HUDEP-2 (cell line): ENCODE results near the gene HTRA3.

ENCODE experiments used
- DNase-seq, 76 experiments: peaks; one replicate each; lab custom pipeline; 2025; ENCODE audit not compliant: unreplicated experiment in 76 of 76; lab: John Stamatoyannopoulos, UW

HTRA3 gene

DNA sequence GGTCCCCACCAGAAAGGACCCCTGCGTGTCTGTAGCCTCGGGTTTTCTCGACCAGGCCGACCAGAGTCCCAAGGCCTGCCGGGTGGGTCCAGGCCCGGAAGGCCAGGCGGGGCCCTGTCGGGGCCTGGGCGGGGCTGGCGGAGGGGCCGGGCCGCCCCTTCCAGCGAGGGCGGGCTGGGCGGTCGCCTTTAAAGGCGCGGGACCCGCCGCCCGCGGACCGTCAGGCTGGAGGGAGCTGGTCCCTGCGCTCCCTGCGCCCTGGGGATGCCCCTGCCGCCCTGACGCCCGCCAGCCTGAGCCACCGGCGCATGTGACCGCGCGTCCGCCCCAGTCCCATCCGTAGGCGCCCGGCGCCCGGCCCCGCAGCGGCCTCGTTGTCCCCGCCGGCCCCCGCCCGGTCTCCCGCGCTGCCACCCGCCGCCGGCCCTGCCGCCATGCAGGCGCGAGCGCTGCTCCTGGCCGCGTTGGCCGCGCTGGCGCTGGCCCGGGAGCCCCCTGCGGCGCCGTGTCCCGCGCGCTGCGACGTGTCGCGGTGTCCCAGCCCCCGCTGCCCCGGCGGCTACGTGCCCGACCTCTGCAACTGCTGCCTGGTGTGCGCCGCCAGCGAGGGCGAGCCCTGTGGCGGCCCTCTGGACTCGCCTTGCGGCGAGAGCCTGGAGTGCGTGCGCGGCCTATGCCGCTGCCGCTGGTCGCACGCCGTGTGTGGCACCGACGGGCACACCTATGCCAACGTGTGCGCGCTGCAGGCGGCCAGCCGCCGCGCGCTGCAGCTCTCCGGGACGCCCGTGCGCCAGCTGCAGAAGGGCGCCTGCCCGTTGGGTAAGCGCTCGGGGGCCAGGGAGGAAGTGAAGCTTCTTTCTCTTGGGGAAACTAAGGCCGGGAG is at the start of gene HTRA3:
Gene HTRA3, plus strand, starts transcription at position 220 of the 883 bp plus-strand sequence. Its CDS starts 215 bp downstream, at position 435.
- no peak for DNase-seq

DNA sequence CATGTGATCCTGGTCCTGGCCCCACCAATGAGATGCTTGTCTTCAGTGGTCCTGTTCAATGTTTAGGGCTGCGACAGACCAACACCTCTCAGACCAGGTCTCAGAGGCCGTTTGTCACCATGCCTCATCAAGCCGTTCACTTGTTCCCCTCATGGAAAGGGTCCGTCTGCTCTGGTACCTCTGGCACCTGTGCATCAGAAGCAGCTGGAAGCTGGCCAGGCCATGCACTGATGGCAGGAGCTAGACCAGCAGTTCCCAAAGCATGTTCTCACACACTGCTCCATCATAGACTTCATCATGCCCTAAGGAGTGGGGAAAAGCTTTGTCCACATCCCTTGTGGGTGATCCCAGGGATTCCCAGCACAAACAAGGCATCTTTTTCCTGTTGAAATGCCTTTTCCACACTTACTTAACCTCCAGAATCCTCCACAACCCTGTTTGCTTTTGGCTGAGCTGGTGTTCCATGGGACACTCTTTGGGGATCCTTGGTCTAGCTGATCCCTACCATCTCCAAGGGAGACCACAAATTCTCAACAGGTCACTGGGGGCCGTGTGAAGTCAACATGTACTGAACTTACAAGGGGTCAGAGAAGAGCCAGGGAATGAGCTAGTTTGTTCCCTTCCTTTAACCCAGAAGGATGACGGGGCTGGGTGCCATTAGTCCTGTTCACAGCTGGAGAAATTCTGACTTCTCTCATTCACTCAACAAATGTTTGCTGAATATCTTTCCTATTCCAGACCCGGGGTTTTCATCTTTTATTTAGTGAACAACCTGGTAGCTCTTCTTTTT is 48.7 kb upstream of the HTRA3 start:
- no peak for DNase-seq

DNA sequence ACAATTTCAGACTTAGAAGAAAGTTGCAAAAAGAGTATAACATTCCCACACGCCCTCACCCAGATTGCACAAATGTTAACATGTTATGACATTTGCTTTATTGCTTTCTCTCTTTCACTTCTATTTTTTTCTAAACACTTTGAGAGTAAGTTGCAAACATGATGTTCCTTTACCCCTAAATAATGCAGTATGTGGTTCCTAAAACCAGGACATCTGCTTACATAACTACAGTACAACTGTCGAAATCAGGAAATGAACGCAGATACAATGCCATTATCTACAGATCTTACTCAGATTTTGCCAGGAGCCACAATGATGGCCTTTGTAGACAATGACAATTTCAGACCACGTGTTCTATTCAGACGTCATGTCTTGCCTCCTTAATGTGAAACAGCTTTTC is 48.1 kb upstream of the HTRA3 start:
- no peak for DNase-seq

DNA sequence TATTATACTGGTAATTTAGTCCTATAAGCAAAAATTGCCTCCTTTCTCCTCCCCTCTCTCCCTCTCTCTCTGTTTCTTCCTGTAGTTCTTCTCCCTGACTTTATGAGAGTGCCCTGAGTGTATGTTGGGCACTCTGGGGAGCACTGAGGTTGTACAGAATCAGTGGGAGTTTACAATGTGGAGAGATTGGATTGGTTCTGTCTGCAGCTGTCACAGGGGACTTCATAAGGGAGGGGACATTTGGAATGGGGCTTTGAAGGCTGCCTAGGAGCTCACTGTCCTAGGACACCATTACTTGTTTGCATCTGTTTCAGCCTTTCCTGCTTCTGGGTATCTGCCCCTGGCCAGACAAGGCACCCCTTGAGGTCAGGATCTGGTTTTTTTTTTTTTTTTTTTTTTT is 47.6 kb upstream of the HTRA3 start:
- DNase-seq, result no peak

DNA sequence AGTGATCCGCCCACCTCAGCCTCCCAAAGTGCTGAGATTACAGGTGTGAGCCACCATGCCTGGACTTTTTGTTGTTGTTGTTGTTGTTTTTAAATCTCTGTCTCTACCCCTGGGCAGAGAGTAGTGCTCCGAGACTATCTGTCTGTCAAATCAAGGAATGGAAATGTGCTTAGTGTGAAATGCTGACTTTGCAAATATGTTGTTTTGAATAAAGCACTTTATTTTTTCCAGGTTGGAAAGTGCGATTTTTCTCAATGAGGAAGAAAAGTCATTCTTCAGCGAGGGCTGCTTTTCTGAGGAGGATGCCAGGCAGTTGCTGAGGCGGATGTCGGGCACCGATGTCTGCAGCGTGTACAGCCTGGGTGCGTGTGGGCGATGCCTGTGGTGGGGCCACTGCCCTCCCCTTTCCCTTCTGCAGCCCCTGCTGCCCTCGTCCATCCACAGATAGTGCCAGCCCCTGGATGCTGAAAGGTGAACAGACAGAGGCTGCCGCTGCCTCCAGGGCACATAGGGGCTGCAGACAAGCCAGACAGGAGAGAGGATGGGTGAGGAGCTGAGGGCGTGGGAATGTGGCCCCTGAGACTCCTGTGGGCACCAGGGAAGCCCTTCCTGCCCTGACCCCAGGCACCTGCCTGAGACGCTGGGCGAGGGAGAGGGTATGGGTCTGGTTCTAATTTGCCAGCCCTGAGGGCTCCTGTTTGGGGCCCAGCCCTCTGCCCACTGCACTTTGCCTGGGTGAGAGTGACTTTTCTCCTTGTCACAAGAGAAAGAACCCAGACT is 46.8 kb upstream of the HTRA3 start:
- no peak for DNase-seq

DNA sequence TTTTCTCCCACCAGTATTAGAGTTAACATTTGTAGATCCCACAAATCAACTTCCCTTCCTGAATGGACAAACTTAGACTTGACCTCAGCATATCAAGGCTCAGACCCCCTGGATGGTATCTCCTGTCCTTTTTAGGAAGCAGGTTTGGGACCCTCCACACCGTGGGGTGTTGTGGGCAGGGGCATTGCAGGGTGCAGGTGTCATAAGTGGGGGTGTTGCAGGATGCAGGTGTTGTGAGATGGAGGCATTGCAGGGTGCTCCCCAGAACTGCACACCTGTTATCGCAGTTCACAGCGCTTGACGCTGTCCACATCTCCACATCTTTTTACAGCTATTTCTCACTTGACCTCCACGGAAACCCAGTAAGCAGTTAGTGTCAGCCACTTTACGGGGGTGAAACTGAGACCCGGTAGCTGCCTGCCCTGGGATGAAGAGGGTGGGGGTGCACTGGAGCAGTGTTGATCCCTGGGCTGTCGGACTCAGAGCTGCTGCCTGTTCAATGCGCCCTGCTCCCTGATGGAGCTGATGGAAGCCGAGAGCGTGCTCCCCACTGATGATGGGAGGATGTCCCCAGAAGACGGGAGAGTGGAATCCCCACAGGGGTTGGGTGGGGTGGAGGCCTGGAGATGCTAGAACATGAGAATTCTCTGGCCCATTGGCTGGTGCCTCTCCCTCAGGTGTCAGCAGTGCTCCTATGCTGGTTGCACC is 45.1 kb upstream of the HTRA3 start:
- no peak for DNase-seq

DNA sequence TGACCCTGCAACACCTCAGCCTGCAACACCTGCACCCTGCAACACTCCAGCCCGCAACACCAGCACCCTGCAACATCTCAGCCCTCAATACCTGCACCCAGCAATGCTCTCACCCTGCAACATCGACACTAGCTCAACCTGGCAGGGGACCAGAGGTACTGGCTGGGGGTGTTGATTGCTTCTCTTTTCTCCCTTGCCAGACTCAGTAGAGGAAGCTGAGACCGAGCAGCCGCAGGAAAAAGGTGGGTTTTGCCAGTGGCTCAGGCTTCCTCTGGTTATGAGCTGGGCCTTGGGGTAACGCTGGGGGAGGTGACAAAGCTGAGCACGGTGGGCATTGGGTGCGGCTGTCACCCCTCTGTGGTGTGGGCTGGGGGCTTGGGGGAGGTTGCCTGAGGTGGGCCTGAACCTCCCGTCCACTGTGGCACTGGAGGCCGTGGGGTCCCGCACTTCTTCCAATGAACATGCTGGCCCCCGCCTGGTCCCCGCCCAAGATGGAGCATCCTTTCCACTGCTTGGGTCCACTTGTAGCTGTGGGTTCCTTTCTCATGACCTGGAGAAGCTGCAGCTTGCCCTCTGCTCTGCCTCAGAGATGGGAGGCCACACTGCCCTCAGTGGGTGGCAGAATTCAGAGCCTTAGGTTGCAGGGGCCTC is 44.5 kb upstream of the HTRA3 start:
- no peak for DNase-seq

DNA sequence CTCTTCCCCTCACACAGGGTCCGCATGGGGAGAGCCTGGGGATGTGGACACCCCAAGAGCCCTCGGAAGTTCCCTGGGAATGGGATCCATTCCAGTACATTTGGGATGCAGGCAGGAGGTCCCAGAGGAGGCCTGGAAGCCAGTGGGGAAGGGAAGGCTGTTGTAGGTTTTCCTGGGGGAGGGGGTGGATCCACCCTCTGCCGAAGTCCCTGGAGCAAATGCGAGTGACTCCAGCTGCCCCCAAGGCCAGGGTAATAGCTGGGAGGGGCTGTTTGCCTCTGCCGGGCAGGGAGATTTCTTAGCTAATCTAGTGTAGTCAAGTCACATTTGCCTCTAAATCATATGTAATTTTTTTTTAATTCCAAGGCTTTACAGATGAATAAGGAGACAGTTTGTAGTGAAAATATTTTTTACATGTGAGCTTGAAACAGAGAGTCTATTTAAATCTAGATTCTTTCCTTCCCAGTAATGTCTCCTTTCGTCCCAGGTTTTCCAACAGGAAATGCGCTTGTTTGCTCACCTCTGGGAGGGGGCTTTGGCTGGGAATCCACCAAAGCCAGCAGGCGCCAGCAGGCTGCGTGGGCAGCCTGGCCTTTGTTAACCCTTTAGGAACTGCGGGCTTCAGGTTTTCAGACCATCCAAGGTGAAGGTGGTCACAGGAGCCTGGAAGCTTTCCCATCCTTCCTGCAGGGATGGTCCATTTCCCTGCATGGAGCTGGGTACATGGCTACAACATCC is 43.7 kb upstream of the HTRA3 start:
- no peak for DNase-seq

DNA sequence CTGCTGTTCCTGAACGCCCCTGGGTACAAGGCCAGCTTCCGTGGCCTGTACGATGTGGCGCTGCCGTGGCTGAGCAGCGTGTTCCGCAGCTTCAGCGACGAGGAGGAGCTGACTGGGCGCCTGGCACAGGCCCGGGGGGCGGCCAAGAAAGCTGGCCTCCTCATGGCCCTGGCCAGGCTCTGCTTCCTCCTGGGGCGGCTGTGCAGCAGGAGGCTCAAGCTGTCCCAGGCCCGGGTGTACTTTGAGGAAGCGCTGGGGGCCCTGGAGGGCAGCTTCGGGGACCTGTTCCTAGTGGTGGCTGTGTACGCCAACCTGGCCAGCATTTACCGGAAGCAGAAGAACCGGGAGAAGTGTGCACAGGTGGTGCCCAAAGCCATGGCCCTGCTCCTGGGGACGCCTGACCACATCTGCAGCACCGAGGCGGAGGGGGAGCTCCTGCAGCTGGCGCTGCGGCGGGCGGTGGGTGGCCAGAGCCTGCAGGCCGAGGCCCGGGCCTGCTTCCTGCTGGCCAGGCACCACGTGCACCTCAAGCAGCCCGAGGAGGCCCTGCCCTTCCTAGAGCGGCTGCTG is 42.3 kb upstream of the HTRA3 start:
- DNase-seq, result no peak

DNA sequence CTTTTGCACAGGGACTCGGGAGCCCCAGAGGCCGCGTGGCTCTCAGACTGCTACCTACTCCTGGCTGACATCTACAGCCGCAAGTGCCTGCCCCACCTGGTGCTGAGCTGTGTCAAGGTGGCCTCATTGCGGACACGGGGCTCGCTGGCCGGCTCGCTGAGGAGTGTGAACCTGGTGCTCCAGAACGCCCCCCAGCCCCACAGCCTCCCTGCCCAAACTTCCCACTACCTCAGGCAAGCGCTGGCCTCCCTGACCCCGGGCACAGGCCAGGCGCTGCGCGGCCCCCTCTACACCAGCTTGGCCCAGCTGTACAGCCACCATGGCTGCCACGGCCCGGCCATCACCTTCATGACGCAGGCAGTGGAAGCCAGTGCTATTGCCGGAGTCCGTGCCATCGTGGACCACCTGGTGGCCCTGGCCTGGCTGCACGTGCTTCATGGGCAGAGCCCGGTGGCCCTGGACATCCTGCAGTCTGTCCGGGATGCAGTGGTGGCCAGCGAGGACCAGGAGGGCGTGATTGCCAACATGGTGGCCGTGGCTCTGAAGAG is 41.7 kb upstream of the HTRA3 start:
- no peak for DNase-seq

DNA sequence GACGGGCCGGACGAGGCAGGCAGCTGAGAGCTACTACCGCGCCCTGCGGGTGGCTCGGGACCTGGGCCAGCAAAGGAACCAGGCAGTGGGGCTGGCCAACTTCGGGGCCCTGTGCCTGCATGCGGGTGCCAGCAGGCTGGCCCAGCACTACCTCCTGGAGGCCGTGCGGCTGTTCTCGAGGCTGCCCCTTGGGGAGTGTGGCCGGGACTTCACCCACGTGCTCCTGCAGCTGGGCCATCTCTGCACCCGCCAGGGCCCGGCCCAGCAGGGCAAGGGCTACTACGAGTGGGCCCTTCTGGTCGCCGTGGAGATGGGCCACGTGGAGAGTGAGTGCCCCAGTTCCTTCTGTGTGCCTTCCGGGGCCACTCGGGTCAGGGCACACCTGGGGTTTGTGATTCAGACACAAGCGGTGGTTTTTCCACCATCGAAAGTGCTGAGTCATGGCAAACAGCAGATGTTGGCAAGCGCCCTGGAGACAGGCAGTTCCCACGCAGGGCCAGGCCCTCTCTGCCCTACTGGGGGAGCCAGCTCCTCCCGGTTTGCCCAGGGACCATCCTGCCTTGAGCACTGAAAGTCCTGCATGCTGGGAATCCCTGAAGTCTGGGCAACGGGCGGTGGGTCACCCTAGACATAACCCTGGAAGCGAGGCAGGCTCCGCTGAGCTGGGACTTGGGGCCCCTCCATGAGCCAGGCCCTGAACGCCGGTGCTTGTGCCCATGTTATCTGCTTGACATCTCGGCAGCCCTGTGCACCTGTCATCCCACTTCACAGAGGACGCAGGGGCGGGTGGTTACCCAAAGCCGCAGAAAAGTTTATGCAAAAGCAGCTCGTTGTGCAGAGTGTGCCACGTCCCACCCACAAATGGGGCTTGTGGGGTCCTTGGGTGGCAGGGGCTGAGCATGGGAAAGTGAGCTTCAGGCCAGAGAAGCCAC is 41.0 kb upstream of the HTRA3 start:
- peak in 63 of 76 experiments; percentile 1 to 81 (median 45) for DNase-seq

DNA sequence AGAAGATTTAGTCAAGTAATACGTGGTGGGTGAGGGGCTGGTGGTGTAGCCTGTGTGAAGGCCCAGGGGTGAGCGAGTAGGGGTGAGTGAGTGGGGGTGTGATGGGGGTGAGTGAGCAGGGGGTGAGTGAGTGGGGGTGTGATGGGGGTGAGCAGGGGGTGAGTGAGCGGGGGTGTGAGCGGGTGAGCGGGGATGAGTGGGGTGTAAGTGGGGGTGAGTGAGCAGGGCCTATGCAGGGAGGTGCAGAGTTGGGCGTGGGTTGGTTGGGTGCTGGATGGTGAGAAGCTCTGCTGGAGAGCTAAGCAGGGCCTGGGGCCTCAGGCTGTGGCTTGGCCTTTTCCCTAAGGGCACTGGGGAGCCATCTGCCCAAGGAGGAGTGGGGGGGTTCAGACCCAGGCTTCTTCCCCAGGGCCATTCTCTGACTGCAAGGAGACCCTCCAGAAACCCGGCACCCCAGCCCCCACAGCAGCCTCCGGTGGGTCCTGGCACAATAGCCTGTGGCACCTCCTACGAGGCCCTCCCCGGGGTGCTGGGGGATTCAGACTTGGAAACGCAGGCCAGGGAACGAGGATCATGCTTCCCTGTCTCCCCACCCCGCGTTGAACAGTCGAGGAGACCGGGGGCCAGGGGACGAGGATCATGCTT is 40.1 kb upstream of the HTRA3 start:
- no peak for DNase-seq

DNA sequence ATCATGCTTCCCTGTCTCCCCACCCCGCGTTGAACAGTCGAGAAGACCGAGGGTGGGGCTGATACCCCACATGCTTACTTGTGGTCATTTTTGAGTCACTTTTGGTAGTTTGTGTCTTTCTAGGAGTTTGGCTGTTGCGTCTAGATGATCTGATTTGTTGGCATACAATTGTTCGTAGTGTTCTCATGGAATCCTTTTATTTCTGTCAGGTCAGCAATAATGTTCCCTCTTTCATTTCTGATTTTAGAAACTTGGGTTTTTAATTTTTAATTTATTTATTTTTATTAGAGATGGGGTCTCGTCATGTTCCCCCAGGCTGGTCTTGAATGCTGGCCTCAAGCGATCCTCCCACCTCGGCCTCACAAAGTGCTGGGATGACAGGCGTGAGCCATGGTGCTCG is 39.5 kb upstream of the HTRA3 start:
- DNase-seq, result no peak

DNA sequence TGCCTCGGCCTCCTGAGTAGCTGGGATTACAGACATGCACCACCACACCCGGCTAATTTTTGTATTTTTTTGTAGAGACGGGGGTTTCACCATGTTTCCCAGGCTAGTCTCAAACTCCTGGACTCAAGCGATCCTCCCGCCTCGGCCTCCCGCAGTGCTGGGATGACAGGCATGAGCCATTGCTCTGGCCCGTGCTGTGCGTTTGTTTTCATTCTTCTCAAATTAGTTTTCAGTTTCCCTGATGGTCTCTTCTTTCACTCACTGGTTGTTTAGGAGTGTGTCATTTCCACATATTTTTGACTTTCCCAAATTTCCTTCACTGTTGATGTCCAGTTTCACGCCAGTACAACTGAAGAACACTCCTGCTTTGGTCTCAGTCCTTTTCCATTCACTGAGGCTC is 38.7 kb upstream of the HTRA3 start:
- no peak for DNase-seq

DNA sequence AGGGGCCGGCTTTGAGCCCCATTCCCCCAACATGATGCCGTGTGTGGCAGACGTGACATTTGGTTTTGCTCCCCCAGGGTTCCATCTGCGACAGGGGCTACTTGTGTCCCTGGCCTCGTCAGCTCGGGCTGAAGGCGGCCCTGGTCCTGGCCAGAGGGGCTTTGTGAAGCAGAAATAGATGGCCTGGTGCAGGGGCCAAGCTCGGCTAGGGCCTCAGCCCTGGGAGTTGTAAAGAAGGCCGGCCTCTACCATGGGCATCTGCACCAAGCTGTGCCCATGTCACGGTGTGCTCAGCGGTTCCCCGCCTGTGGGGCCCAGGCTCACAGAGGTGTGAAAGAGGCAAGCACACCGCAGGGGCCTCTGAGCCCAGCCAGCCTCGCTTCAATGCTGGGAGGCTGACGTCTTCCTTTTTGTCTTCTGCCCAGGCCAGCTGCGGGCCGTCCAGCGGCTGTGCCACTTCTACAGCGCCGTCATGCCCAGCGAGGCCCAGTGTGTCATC is 38.0 kb upstream of the HTRA3 start:
- DNase-seq, result no peak

DNA sequence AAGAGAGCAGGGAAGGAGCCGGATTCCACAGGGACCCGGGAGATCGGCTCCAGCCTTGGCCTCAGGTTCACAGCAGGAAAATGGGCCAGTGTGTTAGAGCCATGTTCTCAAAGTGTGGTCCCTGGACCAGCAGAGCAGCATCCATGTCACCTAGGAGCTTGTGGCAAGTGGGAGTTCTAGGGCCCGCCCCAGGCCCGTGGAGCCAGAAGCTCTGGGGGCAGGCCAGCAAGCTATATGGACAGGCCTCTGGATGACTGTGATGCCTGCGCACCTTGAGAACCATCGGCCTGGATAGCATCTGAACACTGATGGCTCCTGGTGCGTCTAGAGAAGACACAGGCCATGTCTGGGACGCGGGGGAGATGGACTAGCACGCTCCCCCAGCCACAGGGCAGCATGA is 36.8 kb upstream of the HTRA3 start:
- DNase-seq, result no peak
